Thoracic aorta (tissue), 2 donors: Measurements from ENCODE around the gene MOK. TPM values are rescaled to one million over a fixed set of nuclear protein-coding genes. Genes with fewer than 3 reads are reported as not detected.

ENCODE experiments used
- ATAC-seq: fragments of 150-250 bp; one replicate; pipeline ENCODE4 v1.8.0; 2017; ENCODE audit warnings: low read depth; ENCODE audit not compliant: insufficient number of reproducible peaks, low FRiP score
- DNase-seq: peaks from one replicate; pipeline ENCODE4 v3.0.0-alpha.2; 2020; ENCODE audit warnings: low spot score
- H3K27ac ChIP-seq, 2 donors: fragments of 200-600 bp; sonication (generic); 1 replicate in 1 of 2; 2 replicates in 1 of 2; pipeline ENCODE4 v1.5.1; 2016; ENCODE audit warnings: mild to moderate bottlenecking in 2 of 2, moderate library complexity in 2 of 2
- H3K27me3 ChIP-seq: fragments of 200-600 bp; sonication (generic); replicated peaks from 2 replicates; pipeline ENCODE4 v1.6.0; 2016; ENCODE audit warnings: mild to moderate bottlenecking; ENCODE audit not compliant: insufficient read depth
- H3K36me3 ChIP-seq: fragments of 200-600 bp; sonication (generic); one replicate; pipeline ENCODE4 v1.5.1; 2016
- H3K4me1 ChIP-seq, 2 donors: fragments of 200-600 bp; sonication (generic); 1 replicate in 1 of 2; 2 replicates in 1 of 2; pipeline versions ENCODE4 v1.5.1 to v1.6.0; 2016; ENCODE audit warnings: low read depth in 2 of 2, mild to moderate bottlenecking in 1 of 2; ENCODE audit not compliant: control insufficient read depth in 1 of 2
- H3K4me3 ChIP-seq: fragments of 200-600 bp; sonication (generic); 2 replicates; pipeline ENCODE4 v1.5.1; 2016; ENCODE audit warnings: mild to moderate bottlenecking
- H3K9me3 ChIP-seq: fragments of 200-600 bp; sonication (generic); 2 replicates; pipeline ENCODE4 v1.5.1; 2016
- total RNA-seq, 2 donors: library from RNA; depleted of rRNA; stranded (reverse); fragments of >200 nt; gene quantifications; one replicate each; pipeline versions ENCODE4 v1.1.0 to v1.2.3, GENCODE V29; 2016
- TF ChIP-seq, protein P1 (sequence below): fragments of 200-600 bp; sonication (generic); IDR thresholded peaks from one replicate; pipeline ENCODE4 v1.5.1; 2019; ENCODE audit warnings: antibody characterized with exemption

MOK gene
- total RNA-seq, 2 donors from 2014 or later, result 15.0 to 41.0 TPM

GRCh38 chr14:102211240-102211639 is 93.7 kb downstream of the MOK start:
- ATAC-seq, result no peak
- H3K4me3 ChIP-seq, result no peak overlapping the region
- no peak for DNase-seq
- TF ChIP-seq, protein P1, sequence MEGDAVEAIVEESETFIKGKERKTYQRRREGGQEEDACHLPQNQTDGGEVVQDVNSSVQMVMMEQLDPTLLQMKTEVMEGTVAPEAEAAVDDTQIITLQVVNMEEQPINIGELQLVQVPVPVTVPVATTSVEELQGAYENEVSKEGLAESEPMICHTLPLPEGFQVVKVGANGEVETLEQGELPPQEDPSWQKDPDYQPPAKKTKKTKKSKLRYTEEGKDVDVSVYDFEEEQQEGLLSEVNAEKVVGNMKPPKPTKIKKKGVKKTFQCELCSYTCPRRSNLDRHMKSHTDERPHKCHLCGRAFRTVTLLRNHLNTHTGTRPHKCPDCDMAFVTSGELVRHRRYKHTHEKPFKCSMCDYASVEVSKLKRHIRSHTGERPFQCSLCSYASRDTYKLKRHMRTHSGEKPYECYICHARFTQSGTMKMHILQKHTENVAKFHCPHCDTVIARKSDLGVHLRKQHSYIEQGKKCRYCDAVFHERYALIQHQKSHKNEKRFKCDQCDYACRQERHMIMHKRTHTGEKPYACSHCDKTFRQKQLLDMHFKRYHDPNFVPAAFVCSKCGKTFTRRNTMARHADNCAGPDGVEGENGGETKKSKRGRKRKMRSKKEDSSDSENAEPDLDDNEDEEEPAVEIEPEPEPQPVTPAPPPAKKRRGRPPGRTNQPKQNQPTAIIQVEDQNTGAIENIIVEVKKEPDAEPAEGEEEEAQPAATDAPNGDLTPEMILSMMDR, result no peak
- no peaks in the 10 kb centered on the region for H3K9me3 ChIP-seq
- H3K27me3 ChIP-seq, result no peaks in the 10 kb centered on the region
- no peak overlapping the region for H3K27ac ChIP-seq
- peaks cover 21% of the 10 kb centered on the region for H3K36me3 ChIP-seq
- H3K4me1 ChIP-seq, result peaks cover 3 to 14% of the 10 kb centered on the region in 2 donors

GRCh38 chr14:102210421-102211042 is 94.4 kb downstream of the MOK start:
- TF ChIP-seq, protein P1, result no peak
- H3K4me3 ChIP-seq, result no peak overlapping the region
- no peaks in the 10 kb centered on the region for H3K9me3 ChIP-seq
- no peak overlapping the region for H3K27ac ChIP-seq
- peaks cover 21% of the 10 kb centered on the region for H3K36me3 ChIP-seq
- no peak for ATAC-seq
- H3K4me1 ChIP-seq, result peaks cover 3 to 11% of the 10 kb centered on the region in 2 donors
- DNase-seq, result no peak
- H3K27me3 ChIP-seq, result no peaks in the 10 kb centered on the region

DNA sequence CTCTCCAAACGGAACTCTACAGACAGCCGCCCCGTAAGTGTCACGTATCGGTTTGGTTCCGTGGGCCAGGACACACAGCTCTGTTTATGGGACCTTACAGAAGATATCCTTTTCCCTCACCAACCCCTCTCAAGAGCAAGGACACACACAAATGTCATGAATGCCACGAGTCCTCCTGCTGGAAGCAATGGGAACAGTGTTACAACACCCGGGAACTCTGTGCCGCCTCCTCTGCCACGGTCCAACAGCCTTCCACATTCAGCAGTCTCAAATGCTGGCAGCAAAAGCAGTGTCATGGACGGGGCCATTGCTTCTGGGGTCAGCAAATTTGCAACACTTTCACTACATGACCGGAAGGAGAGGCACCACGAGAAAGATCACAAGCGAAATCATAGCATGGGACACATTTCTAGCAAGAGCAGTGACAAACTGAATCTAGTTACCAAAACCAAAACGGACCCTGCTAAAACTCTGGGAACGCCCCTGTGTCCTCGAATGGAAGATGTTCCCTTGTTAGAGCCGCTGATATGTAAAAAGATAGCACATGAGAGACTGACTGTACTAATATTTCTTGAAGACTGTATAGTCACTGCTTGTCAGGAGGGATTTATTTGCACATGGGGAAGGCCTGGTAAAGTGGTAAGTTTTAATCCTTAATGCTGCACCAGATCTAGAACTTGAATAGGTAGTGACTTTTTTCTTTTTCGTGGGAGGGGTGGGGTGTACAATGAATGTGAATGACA is 95.6 kb downstream of the MOK start:
- Histone ChIP-seq H3K36me3 (peaks cover 28% of the 10 kb centered on the region), H3K27me3 (no peaks in the 10 kb centered on the region), H3K27ac (no peak overlapping the region), H3K4me1 (no peaks in the 10 kb centered on the region), H3K9me3 (no peaks in the 10 kb centered on the region), H3K4me3 (no peak overlapping the region)
- DNase-seq (no peak), ATAC-seq (no peak)
- TF ChIP-seq, protein P1, result no peak

DNA sequence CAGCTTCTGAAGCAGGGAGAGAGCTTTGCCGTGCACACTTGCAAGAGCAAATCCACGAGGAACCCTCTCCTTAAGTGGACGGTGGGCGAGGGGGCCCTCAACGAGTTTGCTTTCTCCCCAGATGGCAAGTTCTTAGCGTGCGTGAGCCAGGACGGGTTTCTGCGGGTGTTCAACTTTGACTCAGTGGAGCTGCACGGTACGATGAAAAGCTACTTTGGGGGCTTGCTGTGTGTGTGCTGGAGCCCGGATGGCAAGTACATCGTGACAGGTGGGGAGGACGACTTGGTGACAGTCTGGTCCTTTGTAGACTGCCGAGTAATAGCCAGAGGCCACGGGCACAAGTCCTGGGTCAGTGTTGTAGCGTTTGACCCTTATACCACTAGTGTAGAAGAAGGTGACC is 96.2 kb downstream of the MOK start:
- Histone ChIP-seq H3K4me1 (no peaks in the 10 kb centered on the region), H3K4me3 (no peak overlapping the region), H3K9me3 (no peaks in the 10 kb centered on the region), H3K36me3 (peaks cover 34% of the 10 kb centered on the region), H3K27ac (no peak overlapping the region), H3K27me3 (no peaks in the 10 kb centered on the region)
- no peak for DNase-seq
- no peak for ATAC-seq
- TF ChIP-seq, protein P1, result no peak

DNA sequence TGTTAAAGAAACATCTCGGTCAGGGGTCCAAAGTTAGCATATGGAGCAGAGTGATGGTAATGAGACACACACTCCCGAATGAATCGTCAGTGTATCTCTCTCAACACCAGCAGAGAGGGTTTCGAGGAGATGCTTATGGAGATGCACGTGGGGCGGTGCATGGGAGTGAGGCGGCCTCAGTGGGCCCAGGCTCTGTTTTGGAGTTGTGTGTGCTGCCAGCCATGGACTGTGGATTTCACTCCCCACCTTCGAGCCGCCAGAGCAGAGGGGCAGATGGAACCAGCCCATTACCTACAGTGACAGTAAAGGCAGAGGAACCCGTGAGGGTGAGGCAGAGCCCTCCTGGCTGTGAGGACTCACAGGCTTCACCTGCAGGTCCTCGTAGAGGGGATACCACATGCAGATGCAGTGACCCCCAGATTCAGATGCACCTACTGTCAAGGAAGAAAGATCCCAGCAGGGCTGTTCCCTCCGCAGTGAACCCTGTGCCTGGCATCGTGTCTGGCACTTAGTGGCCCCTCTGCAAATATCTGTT is 97.1 kb downstream of the MOK start:
- Histone ChIP-seq H3K27me3 (no peaks in the 10 kb centered on the region), H3K36me3 (peaks cover 34% of the 10 kb centered on the region), H3K4me1 (no peaks in the 10 kb centered on the region), H3K4me3 (no peak overlapping the region), H3K9me3 (no peaks in the 10 kb centered on the region), H3K27ac (no peak overlapping the region)
- DNase-seq (no peak), ATAC-seq (no peak)
- TF ChIP-seq, protein P1, result no peak
